HG03442 (cell line): ENCODE measurements around the gene GAB2.
"Not testable (repeated sequence)": the region's sequence is repeated elsewhere in the genome, so short reads cannot be mapped to it uniquely, and the experiment has no call there.

Experiments used
- ATAC-seq: cut with Tn5 transposase; IDR thresholded peaks from one replicate; pipeline ENCODE4 v1.9.1; 2021; ENCODE audit warnings: mild to moderate bottlenecking, moderate library complexity; ENCODE audit not compliant: unreplicated experiment

The GAB2 gene

DNA sequence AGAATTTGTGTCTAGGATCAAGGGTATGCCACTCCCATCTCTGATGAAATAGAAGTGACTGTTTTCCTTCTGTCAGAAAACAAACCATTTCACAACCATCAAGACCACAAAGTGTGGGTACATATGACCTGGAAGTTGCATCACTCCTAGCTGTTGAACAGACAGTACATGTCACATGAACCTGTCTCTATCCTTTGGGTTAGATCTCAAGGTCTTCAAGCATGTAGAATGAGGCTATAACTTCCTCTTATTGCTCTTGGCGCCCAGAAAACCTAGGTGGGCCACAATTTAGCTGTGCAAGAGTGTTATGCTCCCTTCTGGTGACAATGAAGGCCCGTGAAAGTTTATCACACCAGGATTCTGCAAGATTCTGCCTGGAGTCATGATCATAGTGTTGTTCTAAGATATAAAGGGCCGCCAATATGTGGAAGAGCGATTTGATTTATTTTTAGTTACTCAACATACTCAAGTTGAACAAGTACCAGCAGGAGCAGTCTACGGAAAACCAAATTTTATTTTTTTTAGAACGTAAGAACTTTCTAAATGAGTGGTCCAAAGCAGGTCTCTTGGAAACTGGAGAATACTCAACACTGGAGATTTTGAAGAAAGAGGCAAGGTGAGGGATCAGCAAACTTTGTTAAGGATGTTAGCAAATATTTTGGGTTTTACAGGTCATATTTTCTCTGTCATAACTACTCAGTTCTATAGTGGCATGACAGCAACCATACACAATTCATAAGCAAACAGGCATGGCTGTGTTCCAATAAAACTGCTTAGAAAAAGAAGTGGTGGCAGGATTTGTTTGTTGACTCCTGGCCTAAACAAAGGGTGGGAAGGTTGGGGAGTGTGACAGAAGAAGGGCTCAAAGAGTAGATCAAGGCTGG lies 127.1 kb downstream of the GAB2 start:
- ATAC-seq = no peak

DNA sequence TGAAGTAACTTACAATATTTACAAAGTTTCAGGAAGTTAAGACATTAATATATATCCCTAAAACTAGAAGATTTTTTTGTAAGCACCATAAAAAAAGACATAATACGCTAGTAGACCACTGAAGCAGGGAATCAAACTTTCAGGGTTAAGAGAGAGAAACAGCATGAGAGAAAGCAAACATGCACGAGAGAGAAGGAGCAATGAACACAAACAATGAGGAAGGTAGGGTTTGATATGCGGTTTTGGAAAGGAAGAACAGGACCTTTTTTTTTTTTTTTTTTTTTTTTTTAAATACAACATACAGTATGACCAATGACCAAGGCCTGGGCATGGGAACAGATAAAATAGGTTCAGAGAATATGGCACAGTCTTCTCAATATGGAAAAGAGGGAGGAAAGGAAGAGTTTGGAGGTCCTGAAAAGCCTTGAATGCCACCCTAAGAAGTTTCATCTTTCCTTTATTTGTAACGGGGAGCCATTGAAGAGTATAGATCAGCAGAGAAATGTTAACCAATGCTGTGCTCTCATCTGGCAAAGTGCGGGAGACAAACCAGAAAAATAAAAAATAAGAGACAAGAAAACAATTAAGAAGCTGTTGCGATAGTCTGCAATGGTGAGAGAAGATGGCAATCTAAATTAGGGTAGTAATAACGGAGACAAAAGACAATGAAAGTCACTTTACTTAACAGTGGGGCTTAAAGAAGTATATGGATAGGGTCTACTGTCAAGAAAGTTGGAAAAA lies 127.9 kb downstream of the GAB2 start:
- no peak for ATAC-seq

DNA sequence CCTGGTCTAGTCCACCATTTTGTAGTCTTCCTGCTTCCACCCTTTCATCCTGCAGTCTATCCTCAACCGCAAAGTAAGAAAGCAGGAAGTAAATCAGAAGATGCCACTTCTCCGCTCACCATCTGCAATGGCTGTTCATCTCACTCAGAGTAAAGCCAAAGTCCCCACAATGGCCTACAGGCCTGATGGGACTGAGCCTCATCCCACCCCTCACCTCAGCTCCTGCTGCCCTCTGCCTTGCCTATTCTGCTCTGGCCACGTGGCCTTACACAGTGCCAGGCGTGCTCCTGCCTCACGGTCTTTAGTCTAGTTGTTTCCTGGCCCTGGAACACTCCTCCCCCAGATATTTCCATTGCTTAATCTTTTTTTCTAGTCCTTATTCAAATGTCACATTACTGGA lies 133.4 kb downstream of the GAB2 start:
- ATAC-seq = no peak

DNA sequence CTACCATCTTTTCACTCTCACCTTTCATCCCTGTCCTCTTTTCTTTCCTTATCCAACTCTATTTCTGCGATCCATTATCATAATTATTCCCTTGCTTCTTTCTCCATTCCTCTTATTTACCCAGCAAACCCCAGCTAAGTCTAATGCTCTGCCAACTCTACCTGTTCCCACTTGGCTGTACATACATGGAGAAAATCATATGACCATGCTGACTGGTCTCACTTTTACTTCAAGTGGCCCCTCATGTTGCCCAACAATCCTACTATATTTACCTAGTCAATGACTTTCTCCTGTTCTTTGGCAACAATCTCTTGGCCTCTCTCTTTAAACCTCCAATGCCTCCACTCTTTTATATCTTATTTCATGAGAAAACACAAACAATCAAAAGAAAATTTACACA lies 134.8 kb downstream of the GAB2 start:
- ATAC-seq = no peak

DNA sequence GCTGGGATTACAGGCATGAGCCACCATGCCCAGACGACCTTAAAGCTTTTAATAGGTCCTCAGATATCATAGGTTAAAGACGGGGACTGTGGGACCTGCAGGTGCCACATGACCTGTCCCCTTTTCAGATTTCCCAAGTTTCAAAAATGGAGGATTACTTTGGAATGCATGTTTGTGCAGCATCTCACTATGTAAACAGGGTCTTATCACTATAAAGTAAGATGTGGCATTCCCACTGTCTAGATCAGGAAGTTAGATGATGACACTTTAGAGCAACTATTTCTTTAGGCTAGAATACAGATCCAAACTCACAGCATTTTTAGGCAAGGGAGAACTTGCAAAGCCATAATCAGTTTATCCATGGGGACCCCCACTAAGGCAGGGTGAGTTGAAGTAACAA lies 136.1 kb downstream of the GAB2 start:
- no peak for ATAC-seq

DNA sequence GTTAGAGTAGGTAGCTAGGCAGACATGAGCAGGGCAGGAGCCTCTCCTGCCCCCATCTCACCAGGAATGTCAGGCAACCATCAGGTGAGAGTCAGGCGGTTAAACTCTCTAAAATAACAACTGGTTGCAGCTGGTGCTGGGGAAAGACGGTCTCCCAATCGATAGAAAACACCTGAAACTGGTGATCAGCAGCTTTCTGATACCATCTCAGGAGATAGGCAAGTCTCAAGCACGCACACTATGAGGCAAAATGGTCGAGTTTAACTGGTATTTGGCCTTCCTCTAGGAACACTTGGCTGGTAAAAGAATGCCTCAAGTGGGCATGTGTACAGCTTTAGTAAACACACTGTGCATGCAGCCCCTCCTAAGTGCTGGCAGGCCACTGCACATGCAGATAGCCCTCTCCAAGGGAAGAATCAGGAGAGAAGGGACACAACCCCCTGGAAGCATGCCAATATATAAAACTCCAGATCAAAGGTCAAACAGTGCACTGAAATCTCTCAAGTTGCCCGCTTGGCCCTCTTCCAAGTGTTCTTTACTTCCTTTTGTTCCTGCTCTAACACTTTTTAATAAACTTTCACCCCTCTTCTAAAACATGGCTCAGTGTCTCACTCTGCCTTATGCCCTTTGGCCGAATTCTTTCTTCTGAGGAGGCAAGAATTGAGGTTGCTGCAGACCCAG lies 140.2 kb downstream of the GAB2 start:
- ATAC-seq = no peak

DNA sequence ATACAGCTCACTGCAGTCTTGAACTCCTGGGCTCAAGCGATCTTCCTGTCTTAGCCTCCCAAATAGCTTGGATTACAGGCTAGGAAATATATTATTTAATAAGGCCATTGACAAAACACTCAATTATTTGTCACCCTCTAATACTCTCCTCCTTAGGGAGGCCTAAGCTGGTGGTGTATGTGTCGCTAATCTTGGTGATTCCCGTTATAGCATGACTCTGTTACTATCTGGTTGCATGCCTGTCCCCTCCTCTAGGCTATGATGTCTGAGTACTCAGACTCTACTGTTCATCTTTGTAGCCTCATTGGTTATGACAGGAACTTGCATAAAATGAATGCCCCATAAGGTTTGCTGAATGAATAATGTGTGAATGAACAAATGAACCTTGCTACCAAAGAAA lies 141.3 kb downstream of the GAB2 start:
- no peak for ATAC-seq

DNA sequence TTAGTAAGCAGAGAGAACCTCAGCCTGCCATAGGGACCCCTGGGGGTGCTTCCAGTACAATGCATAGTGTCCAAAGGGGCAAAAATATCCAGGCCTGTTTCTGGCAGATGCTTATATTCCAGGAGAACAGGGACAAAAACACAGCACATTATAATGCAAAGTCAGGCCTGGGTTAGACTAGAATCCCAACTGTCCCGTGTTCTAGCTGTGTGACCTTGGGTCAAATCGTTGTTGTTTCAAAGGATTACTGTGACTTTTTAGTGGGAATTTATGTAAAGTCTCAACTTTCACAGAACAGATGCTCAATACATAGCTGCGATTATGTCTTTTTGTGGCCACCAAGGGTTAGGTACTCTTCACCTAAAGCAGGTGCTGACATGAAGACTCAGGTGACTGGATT lies 142.9 kb downstream of the GAB2 start:
- ATAC-seq = no peak

DNA sequence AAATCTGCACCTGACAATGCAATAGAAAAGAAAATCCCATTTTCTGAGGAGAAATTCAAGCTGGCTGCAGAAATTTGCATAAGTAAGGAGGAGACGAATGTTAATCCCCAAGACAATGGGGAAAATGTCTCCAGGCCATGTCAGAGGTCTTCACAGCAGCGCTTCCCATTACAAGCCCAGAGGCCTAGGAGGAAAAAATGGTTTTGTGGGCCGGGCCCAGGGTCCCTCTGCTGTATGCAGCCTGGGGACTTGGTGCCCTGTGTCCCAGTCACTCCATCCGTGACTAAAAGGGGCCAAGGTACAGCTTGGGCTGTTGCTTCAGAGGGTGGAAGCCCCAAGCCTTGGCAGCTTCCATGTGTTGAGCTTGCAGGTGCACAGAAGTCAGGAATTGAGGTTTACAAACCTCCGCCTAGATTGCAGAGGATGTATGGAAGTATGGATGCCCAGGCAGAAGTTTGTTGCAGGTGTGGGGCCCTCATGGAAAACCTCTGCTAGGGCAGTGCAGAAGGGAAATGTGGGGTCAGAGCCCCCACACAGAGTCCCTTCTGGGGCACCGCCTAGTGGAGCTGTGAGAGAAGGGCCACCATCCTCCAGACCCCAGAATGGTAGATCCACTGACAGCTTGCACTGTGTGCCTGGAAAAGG lies 144.9 kb downstream of the GAB2 start:
- not testable (repeated sequence) for ATAC-seq

DNA sequence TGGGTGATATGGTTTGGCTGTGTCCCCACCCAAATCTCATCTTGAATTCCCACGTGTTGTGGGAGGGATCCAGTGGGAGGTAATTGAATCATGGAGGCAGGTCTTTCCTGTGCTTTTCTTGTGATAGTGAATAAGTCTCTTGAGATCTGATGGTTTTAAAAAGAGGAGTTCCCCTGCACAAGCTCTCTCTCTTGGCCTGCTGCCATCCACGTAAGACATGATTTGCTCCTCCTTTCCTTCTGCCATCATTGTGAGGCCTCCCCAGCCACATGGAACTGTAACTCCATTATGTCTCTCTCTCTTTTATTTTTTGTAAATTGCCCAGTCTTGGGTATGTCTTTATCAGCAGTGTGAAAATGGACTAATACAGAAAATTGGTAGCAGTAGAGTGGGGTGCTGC lies 145.8 kb downstream of the GAB2 start:
- ATAC-seq = not testable (repeated sequence)

DNA sequence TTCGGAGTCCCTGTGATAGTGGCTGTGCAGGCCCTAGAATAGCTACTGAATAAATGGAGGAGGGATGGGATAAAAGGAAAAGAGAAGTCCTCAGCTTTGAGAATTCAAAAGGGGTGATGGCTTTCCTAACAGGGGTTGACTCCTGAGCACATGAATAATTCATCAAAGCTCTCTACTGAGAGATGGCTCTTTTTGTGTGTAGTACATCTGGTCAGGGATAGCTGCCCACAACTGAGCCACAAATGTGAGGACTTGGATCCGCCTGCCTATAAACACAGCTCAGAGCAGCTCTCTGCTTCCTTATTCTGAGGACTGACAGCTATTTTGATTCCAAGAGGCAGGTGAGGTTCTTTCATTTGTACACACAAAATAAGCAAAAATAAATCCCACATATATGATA lies 146.6 kb downstream of the GAB2 start:
- no peak for ATAC-seq

DNA sequence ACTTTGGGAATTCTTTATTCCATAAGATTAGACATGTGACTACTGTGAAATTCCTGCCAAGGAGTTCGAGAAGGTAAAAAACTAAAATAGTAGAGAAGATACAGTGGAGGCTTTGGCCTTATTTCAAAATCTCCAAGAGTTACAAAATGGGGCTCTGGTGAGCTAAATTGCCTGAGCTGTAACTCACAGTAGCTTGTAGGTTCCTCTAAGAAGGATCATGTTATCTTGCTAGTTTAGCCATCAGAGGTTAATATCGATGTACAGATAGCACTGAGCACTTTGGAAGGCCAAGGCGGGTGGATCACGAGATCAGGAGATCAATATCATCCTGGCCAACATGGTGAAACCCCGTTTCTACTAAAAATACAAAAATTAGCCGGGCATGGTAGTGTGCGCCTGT lies 147.8 kb downstream of the GAB2 start:
- no peak for ATAC-seq

DNA sequence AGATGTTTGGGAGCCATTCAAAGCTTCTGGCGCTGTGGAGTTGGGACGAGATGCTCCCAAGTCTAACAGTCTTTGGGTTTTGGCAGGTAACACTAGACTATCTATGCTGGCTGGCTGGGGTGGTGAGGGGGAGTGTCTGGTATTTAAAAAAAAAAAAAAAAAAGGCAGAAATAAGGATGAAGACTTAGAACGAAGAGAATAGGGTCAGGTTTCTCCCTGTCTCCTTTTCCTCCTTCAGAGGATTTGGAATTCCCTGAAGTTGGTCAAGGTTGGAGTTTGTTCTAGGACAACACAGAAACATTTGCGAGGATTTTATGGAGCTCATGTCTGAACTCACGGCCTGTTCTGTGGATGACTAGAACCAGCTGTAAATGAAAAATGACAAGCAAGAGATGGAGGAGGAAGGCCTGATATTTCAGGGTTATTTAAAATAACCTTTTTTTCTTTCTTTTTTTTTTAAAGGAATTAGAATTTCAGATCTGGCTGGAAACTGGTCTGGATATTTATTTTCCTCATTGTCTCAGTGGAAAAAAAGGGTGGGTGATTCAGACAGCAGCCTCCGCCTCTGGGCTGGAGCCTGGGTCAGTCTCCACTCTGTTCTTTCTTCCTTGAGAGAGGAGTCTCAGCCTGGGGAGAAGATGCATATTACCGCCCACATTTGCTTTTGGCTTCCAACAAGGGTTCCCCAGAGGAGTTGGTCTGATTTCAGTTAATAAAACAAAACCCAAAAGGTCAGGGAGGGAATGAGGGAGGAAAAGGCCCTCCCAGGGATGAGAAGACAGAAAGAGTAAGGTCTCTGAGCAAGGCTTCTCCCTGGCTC lies 148.8 kb downstream of the GAB2 start:
- no peak for ATAC-seq

DNA sequence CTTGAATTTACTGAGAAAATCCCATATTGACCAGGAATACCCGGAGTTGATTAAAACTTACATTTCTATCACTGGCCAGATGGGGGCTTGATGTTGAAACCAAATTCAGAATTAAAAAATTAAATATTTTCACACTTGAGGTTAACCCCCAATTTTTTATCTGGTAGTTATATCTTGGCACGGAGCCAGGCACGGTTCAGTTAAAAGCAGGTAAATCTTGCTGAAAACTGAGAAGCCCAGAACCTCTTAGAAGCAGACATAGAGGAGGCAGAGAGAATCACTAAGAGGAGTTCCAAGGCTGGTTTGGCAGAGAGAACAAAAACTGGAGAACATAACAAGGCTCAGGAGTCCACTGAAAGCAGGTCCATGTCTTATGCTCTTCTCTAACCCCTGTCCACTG lies 151.2 kb downstream of the GAB2 start:
- ATAC-seq = no peak

DNA sequence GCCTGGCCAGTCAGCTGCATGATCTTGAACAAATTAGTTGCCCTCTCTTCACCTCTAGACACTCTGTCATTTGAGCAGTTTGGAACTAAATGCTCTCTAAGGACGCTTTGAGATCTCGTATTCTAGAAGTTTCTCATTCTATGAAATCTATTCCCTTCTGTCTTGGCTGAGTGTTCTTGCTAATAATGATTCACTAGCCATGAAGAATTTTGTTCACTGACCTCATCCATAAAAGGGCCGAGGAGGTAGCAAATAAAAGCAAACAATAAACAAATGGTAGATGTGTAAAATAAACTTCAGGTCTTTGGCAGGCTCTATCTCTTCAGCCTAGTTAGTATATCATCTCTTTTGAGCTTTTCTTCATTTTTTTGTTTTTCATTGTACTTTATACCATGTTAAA lies 152.3 kb downstream of the GAB2 start:
- ATAC-seq = no peak

DNA sequence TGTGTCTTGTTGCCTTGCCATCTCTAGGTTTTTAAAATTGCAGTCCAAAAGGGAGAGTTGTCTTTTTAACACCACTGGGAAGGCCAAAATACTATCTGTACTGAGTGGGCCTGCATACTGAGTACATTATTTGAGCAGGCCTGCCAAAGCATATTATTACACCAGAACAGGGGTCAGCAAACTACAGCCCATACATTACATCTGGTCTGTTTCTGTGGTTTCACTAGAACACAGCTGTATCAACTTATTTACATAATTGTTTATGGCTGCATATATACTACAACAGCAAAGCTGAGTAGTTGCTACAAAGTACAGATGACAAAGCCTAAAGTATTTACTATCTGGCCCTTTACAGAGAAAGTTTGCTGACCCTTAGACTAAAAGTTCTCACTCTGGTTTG lies 154.9 kb downstream of the GAB2 start:
- ATAC-seq = no peak

DNA sequence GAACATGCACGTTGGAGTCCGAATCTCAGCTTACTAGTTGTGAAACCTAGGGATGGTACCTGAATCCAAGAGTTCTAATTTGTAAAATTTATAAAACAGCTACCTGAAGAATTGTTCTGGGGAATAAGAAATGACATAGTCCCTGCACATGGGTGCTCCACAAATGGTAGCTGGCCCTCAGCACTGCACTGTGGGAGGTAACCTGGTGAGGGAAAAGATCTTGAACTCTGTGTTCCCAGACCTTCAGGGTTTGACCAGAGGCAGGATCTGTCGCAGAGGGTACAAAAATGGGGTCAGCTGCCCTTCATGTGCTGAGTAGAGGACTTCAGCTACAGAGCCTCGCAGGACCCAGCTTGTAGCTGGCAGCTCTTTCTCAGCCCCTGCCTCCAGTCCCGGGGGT lies 155.4 kb downstream of the GAB2 start:
- ATAC-seq = no peak

DNA sequence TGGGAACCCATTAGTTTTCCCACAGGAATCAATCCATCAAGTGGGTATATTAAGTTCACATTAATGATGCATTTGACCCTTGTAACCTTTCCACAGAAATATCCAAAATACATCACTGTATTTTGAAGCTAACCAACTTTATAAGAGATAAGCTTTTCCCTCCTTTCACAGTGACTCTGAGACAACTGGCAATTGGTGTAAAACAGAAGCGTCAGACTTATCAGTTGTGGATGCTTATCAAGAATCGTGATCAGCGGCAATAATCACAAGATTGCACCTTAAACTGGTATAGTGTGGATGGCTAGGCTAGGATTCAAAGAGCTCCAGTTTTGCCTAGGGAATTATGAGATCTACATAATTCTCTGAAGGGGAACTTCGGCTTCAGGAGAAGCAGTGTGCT lies 155.8 kb downstream of the GAB2 start:
- ATAC-seq = no peak

DNA sequence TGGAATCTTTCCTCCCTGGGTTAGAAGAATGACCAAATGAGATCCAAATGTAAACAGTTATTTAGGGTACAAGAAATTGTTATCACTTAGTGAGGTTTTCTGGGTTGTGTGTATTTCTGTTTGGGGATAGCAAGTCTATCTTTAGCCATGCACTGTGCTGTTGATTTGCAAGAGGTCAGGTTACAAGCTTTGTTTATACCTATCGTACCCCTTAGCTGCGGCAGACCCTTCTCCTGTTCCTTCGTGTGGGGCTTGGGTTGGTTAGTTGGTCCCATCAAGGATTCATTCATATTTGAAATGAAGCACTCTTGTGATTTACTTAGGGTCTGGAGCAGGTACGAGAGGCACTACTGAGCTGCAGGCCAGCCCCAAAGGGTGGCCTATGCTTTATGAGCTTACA lies 156.3 kb downstream of the GAB2 start:
- ATAC-seq = no peak

DNA sequence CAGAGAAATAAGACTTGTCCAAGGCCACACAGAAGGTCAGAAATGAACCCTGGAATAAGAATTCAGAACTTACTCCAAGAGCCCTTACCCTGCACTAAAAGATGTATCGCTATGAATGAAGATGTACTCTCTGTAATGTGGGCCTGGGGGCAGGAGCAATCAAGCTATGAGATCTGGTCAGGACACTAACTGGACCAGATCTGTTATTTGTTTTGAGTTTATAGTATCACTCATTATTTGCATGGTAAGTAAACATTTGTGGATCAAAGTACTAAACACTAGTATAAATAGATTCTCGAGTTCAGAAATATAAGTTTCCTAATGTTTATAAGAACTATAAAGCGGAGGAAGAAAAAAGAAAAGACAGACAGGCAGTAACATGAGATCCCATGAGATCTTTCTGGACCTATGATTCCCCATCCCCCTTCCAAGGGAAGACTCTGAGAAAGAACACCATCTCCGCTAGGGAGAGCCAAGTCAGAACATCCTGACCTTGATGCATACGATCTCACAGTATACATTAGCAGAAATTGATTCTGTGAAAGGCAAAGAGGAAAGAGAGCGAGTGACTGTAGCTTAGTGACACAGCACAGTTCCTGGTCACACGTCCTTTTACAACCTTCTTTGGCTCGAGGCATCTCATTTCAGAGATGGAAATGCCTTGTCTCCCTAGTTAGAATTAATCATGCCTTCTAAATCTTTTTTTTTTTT lies 157.7 kb downstream of the GAB2 start:
- no peak for ATAC-seq
